K562 (cell line): Measurements from ENCODE around the gene DPEP1. TPM values are rescaled to one million over a fixed set of nuclear protein-coding genes. Genes with fewer than 3 reads are reported as not detected.

ENCODE experiments used
- ARID1B ChIP-seq: fragments of 450-650 bp; IDR thresholded peaks from 2 replicates; pipeline ENCODE4 v1.6.1; 2016; ENCODE audit warnings: antibody characterized with exemption, mild to moderate bottlenecking, inconsistent platforms
- BRD4 ChIP-seq: fragments of 200-600 bp; sonication (generic); IDR thresholded peaks from 2 replicates; pipeline ENCODE4 v1.6.1; 2017; ENCODE audit warnings: inconsistent platforms
- CBX3 ChIP-seq, 2 experiments: IDR thresholded peaks; 1 replicate in 1 of 2; 2 replicates in 1 of 2; pipeline ENCODE4 v1.6.1; 2012; ENCODE audit warnings: inconsistent platforms in 2 of 2, low read length in 2 of 2, borderline replicate concordance in 1 of 2, control low read depth in 1 of 2
- COPS2 ChIP-seq: fragments of 450-650 bp; conservative IDR thresholded peaks from 2 replicates; pipeline ENCODE4 v1.6.1; 2016; ENCODE audit warnings: mild to moderate bottlenecking, moderate library complexity
- HCFC1 ChIP-seq: IDR thresholded peaks from 2 replicates; pipeline ENCODE4 v1.6.1; 2012; ENCODE audit warnings: low read depth, low read length, improper control_type of control experiment
- MYBL2 ChIP-seq, 2 experiments: fragments of 450-650 bp in 1 of 2; sonication (generic) in 1 of 2; formaldehyde crosslinking in 1 of 2; IDR thresholded peaks; 2 replicates each; pipeline versions ENCODE4 v1.6.1 to v1.8.1; 2017 to 2022; ENCODE audit warnings: borderline replicate concordance in 1 of 2, inconsistent platforms in 1 of 2, low read depth in 1 of 2, mild to moderate bottlenecking in 1 of 2, missing genetic modification reagents in 1 of 2, moderate library complexity in 1 of 2
- MYNN ChIP-seq, 2 experiments: sonication (generic); formaldehyde crosslinking in 1 of 2; IDR thresholded peaks; 2 replicates each; pipeline versions ENCODE4 v1.5.0 to v1.6.1; 2016 to 2020; ENCODE audit warnings: antibody characterized with exemption in 1 of 2, missing genetic modification reagents in 1 of 2
- NUFIP1 ChIP-seq: fragments of 450-650 bp; IDR thresholded peaks from 2 replicates; pipeline ENCODE4 v1.6.1; 2018; ENCODE audit not compliant: partially characterized antibody
- RCOR1 ChIP-seq, 2 experiments: IDR thresholded peaks; 2 replicates each; pipeline ENCODE4 v1.6.1; 2012; ENCODE audit warnings: low read depth in 2 of 2, low read length in 2 of 2, borderline replicate concordance in 1 of 2, improper control_type of control experiment in 1 of 2
- SMAD4 ChIP-seq: fragments of 250-450 bp; sonication (Bioruptor Pico); conservative IDR thresholded peaks from 2 replicates; pipeline ENCODE4 v1.8.0; 2021; ENCODE audit warnings: inconsistent platforms, mild to moderate bottlenecking, moderate library complexity
- SREBF1 ChIP-seq: fragments of 150-350 bp; IDR thresholded peaks from 2 replicates; pipeline ENCODE4 v1.6.1; 2014; ENCODE audit warnings: antibody characterized with exemption, low read depth, low read length, borderline replicate concordance
- ZC3H8 ChIP-seq: fragments of 450-650 bp; IDR thresholded peaks from 2 replicates; pipeline ENCODE4 v1.6.1; 2017
- ZNF316 ChIP-seq: fragments of 450-650 bp; IDR thresholded peaks from 2 replicates; pipeline ENCODE4 v1.6.1; 2016
- ZNF699 ChIP-seq: fragments of 250-450 bp; sonication (Bioruptor Pico); IDR thresholded peaks from 2 replicates; pipeline ENCODE4 v1.8.0; 2021; ENCODE audit warnings: mild to moderate bottlenecking, moderate library complexity; ENCODE audit not compliant: insufficient replicate concordance
- polyA plus RNA-seq, 8 experiments: library from polyadenylated mRNA; depleted of rRNA in 4 of 8; stranded (reverse) in 5 of 8; unstranded in 3 of 8; fragments of >200 nt; fragmentation: Nextera tagmentation in 2 of 8; fragmentation: Illumina TruSeq in 1 of 8; extraction: Ambion mirVana in 2 of 8; extraction: Trizol in 1 of 8; gene quantifications; 2 replicates each; pipeline versions ENCODE4 v1.2.1 to v1.2.3, GENCODE V29; 2011 to 2014; ENCODE audit warnings: inconsistent platforms in 1 of 8, missing spikeins in 1 of 8
- total RNA-seq, 7 experiments: library from RNA; depleted of rRNA in 6 of 7; stranded (reverse); fragments of >200 nt in 6 of 7; fragmentation: Illumina TruSeq in 2 of 7; extraction: Trizol in 2 of 7; gene quantifications; 2 replicates each; pipeline versions ENCODE4 v1.2.1 to v1.2.3, GENCODE V29; 2011 to 2021; ENCODE audit warnings: low replicate concordance in 1 of 7
- TF ChIP-seq, protein P1 (sequence below): fragments of 450-650 bp; IDR thresholded peaks from 2 replicates; pipeline ENCODE4 v1.7.1; 2018; ENCODE audit warnings: mild to moderate bottlenecking, low read depth; ENCODE audit not compliant: partially characterized antibody
- TF ChIP-seq, protein P2 (sequence below), 2 experiments: fragments of 450-650 bp; conservative IDR thresholded peaks; 2 replicates each; pipeline ENCODE4 v1.6.1; 2017; ENCODE audit warnings: mild to moderate bottlenecking in 2 of 2, moderate library complexity in 2 of 2
- TF ChIP-seq, protein P3 (sequence below): sonication (generic); formaldehyde crosslinking; IDR thresholded peaks from 2 replicates; pipeline ENCODE4 v1.8.0; 2023; ENCODE audit warnings: mild to moderate bottlenecking, missing genetic modification reagents
- TF ChIP-seq, protein P4 (sequence below): fragments of 150-350 bp; IDR thresholded peaks from 2 replicates; pipeline ENCODE4 v1.6.1; 2014; ENCODE audit warnings: low read depth, mild to moderate bottlenecking, low read length, borderline replicate concordance

DPEP1 gene
- total and polyA plus RNA-seq, 9 of the 15 experiments (the other 6 are each of a cell fraction or from before 2014, with no cell fraction given): 0.14 to 0.31 (median 0.20) TPM; not detected in 6

DNA sequence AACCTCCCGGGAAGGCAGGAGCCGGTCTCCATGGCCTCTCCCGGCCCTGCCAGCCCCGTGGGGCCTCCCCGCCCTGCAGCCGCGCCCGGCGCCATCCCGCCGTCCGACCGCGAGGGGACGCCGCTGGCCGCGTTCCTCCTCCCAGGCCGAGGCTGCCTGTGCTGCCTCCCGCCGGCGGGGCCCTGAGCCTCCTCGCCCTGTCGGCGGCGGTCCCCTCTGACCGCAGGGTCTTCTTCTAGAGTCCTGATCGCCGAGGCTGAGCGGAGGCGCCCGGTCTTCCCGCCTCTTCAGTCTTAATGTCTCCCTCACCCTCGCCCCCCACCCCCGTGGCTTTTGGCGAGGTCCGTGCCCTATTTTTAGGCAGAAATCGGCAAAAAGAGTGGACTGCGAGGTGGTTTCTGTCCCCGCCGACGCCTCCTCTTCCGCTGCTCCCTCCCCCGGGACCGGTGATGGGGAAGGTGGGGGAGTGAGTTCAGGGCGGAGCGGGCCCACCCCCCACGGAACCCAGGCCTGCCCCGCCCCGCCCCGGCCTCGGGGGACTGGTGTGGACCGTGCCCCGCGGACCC, 38.7 kb upstream of the DPEP1 start (continued):
- TF ChIP-seq, protein P1, sequence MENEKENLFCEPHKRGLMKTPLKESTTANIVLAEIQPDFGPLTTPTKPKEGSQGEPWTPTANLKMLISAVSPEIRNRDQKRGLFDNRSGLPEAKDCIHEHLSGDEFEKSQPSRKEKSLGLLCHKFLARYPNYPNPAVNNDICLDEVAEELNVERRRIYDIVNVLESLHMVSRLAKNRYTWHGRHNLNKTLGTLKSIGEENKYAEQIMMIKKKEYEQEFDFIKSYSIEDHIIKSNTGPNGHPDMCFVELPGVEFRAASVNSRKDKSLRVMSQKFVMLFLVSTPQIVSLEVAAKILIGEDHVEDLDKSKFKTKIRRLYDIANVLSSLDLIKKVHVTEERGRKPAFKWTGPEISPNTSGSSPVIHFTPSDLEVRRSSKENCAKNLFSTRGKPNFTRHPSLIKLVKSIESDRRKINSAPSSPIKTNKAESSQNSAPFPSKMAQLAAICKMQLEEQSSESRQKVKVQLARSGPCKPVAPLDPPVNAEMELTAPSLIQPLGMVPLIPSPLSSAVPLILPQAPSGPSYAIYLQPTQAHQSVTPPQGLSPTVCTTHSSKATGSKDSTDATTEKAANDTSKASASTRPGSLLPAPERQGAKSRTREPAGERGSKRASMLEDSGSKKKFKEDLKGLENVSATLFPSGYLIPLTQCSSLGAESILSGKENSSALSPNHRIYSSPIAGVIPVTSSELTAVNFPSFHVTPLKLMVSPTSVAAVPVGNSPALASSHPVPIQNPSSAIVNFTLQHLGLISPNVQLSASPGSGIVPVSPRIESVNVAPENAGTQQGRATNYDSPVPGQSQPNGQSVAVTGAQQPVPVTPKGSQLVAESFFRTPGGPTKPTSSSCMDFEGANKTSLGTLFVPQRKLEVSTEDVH: no peak
- no peak for TF ChIP-seq ZNF316
- TF ChIP-seq RCOR1 (IDR thresholded peaks at IDR 0.05; ENCODE audit: borderline replicate concordance in 1 of 2, low read depth in 2 of 2, low read length in 2 of 2): peak in 1 of 2 experiments; percentile 66; a peak in 1 of 4 replicates
- TF ChIP-seq MYBL2 (IDR thresholded peaks at IDR 0.05; ENCODE audit: low read depth): no peak
- TF ChIP-seq MYBL2 (CRISPR knock-in tag; IDR thresholded peaks at IDR 0.05; ENCODE audit: borderline replicate concordance): no peak
- TF ChIP-seq, protein P2, sequence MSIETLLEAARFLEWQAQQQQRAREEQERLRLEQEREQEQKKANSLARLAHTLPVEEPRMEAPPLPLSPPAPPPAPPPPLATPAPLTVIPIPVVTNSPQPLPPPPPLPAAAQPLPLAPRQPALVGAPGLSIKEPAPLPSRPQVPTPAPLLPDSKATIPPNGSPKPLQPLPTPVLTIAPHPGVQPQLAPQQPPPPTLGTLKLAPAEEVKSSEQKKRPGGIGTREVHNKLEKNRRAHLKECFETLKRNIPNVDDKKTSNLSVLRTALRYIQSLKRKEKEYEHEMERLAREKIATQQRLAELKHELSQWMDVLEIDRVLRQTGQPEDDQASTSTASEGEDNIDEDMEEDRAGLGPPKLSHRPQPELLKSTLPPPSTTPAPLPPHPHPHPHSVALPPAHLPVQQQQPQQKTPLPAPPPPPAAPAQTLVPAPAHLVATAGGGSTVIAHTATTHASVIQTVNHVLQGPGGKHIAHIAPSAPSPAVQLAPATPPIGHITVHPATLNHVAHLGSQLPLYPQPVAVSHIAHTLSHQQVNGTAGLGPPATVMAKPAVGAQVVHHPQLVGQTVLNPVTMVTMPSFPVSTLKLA (conservative IDR thresholded peaks at IDR 0.05): peak; percentile 22 to 63; a peak in 2 of 4 replicates
- TF ChIP-seq ARID1B: 0 out of 2 replicates have a peak, but pooled peaks have one; percentile 18
- TF ChIP-seq, protein P3, sequence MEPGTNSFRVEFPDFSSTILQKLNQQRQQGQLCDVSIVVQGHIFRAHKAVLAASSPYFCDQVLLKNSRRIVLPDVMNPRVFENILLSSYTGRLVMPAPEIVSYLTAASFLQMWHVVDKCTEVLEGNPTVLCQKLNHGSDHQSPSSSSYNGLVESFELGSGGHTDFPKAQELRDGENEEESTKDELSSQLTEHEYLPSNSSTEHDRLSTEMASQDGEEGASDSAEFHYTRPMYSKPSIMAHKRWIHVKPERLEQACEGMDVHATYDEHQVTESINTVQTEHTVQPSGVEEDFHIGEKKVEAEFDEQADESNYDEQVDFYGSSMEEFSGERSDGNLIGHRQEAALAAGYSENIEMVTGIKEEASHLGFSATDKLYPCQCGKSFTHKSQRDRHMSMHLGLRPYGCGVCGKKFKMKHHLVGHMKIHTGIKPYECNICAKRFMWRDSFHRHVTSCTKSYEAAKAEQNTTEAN (CRISPR knock-in tag): no peak
- no peak for TF ChIP-seq ZC3H8
- peak; percentile 78 for TF ChIP-seq SMAD4 (CRISPR knock-in tag)
- TF ChIP-seq CBX3 (IDR thresholded peaks at IDR 0.05; ENCODE audit: borderline replicate concordance in 1 of 2, low read length in 2 of 2): peak in 1 of 2 experiments; percentile 56; a peak in 1 of 3 replicates
- TF ChIP-seq MYNN (IDR thresholded peaks at IDR 0.05): no peak
- no peak for TF ChIP-seq MYNN (CRISPR knock-in tag; IDR thresholded peaks at IDR 0.05)
- TF ChIP-seq, protein P4, sequence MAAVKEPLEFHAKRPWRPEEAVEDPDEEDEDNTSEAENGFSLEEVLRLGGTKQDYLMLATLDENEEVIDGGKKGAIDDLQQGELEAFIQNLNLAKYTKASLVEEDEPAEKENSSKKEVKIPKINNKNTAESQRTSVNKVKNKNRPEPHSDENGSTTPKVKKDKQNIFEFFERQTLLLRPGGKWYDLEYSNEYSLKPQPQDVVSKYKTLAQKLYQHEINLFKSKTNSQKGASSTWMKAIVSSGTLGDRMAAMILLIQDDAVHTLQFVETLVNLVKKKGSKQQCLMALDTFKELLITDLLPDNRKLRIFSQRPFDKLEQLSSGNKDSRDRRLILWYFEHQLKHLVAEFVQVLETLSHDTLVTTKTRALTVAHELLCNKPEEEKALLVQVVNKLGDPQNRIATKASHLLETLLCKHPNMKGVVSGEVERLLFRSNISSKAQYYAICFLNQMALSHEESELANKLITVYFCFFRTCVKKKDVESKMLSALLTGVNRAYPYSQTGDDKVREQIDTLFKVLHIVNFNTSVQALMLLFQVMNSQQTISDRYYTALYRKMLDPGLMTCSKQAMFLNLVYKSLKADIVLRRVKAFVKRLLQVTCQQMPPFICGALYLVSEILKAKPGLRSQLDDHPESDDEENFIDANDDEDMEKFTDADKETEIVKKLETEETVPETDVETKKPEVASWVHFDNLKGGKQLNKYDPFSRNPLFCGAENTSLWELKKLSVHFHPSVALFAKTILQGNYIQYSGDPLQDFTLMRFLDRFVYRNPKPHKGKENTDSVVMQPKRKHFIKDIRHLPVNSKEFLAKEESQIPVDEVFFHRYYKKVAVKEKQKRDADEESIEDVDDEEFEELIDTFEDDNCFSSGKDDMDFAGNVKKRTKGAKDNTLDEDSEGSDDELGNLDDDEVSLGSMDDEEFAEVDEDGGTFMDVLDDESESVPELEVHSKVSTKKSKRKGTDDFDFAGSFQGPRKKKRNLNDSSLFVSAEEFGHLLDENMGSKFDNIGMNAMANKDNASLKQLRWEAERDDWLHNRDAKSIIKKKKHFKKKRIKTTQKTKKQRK: no peak
- TF ChIP-seq BRD4: no peak
- TF ChIP-seq ZNF699 (CRISPR knock-in tag): no peak
- no peak for TF ChIP-seq NUFIP1
- TF ChIP-seq COPS2: no peak
- no peak for TF ChIP-seq SREBF1
- peak; percentile 19; the same call in 1 of the 2 replicates for TF ChIP-seq HCFC1
